ENCODE measurements around the gene SNAI3. TPM values are rescaled to one million over a fixed set of nuclear protein-coding genes. Genes with fewer than 3 reads are reported as not detected.

The SNAI3 gene
- total and polyA plus RNA-seq, 9 of the 15 experiments (the other 6 are each of a cell fraction or from before 2014, with no cell fraction given) = 0.04 to 4.1 (median 0.80) TPM; not detected in 1

- TSS peak; percentile 28 for BruUV-seq (replicated peaks)
- ChIA-PET POLR2A (interaction anchor here (1.1 to 3.3 kb wide), 2 partner anchors 10 to 64 kb away, joined by 3 to 12 read pairs; no protein-coding TSS in a partner anchor), CTCF (ENCODE audit: low intra/inter-chr PET ratio) (no interaction called here)
- in situ Hi-C loops (cut with MboI) = no loop called here
- H3K9me3 ChIP-seq (replicated peaks; ENCODE audit: control insufficient read depth, insufficient read depth, low read depth, low read length) = 0 out of 2 replicates have a peak, but pooled peaks cover 2% of the 10 kb centered on the region
- H3K36me3 ChIP-seq (ENCODE audit: control insufficient read depth, insufficient read depth, low read length) = peaks cover 94% of the 10 kb centered on the region
- no peaks in the 10 kb centered on the region; a peak in 1 of 5 replicates for H3K27me3 ChIP-seq (ENCODE audit: control insufficient read depth in 2 of 2, insufficient read depth in 2 of 2, low read length in 2 of 2)
- FAIRE-seq (no peak), DNase-seq (ENCODE audit: extremely low read depth in 1 of 4, low spot score in 3 of 4) (peak in 1 of 4 experiments; percentile 27), ATAC-seq (peak; percentile 9)
- WGBS (ENCODE audit: insufficient coverage, low coverage, missing lambda C conversion rate) = 90% methylated on average over 33 of the region's 42 CpGs
- no peak overlapping the region for H2AFZ ChIP-seq (ENCODE audit: low read depth, low read length)
- H3K27ac ChIP-seq (ENCODE audit: extremely low read depth, low read depth, low read length) = no peak overlapping the region
- H3K9me1 ChIP-seq (ENCODE audit: control insufficient read depth, insufficient read depth, low read length) = peaks cover 3% of the 10 kb centered on the region
- intact Hi-C loops (cut with micrococcal nuclease) = no loop called here
- peaks cover 17% of the 10 kb centered on the region; the same call in 1 of the 2 replicates for H4K20me1 ChIP-seq (replicated peaks; ENCODE audit: control insufficient read depth, insufficient read depth, low read length)
- no peak overlapping the region for H3K4me2 ChIP-seq (ENCODE audit: insufficient read depth, low read length)
- peaks cover 15% of the 10 kb centered on the region for H3K79me2 ChIP-seq (ENCODE audit: control insufficient read depth, insufficient read depth, low read length)
- H3K4me3 ChIP-seq = no peak overlapping the region
- H3K4me1 ChIP-seq (replicated peaks in 1 of 2; ENCODE audit: control insufficient read depth in 2 of 2, insufficient read depth in 2 of 2, low read length in 2 of 2) = peaks cover 0 to 67% of the 10 kb centered on the region in 2 experiments; a peak in 1 of 5 replicates
- H3K9ac ChIP-seq (ENCODE audit: insufficient read depth in 1 of 2, low read depth in 2 of 2, low read length in 2 of 2) = no peak overlapping the region
- TF ChIP-seq PATZ1 (CRISPR knock-in tag; IDR thresholded peaks at IDR 0.05; ENCODE audit: borderline replicate concordance) = no peak
- TF ChIP-seq FIP1L1 (IDR thresholded peaks at IDR 0.05; ENCODE audit: low read depth, low read length, poor library complexity, severe bottlenecking) = peak; percentile 8
- TF ChIP-seq HNRNPUL1 (IDR thresholded peaks at IDR 0.05; ENCODE audit: low read length) = no peak
- peak; percentile 44; the same call in 1 of the 2 replicates for TF ChIP-seq SUPT5H (IDR thresholded peaks at IDR 0.05)
- TF ChIP-seq MAX (CRISPR knock-in tag; IDR thresholded peaks at IDR 0.05) = no peak
- TF ChIP-seq ZNF75A (CRISPR knock-in tag; IDR thresholded peaks at IDR 0.05) = no peak
- TF ChIP-seq POLR2A (conservative IDR thresholded peaks at IDR 0.05) = peak; percentile 54
- TF ChIP-seq RBFOX2 (IDR thresholded peaks at IDR 0.05; ENCODE audit: low read depth, low read length) = 0 out of 2 replicates have a peak, but pooled peaks have one; percentile 20
- peak; percentile 18; the same call in 1 of the 2 replicates for TF ChIP-seq MYNN (IDR thresholded peaks at IDR 0.05)
- TF ChIP-seq MYNN (CRISPR knock-in tag; IDR thresholded peaks at IDR 0.05) = no peak
- no peak for TF ChIP-seq ZBTB11 (CRISPR knock-in tag; IDR thresholded peaks at IDR 0.05)
- peak; percentile 67 for TF ChIP-seq POLR2G (IDR thresholded peaks at IDR 0.05; ENCODE audit: low read depth, low read length)
- no peak for TF ChIP-seq MCM2 (IDR thresholded peaks at IDR 0.05; ENCODE audit: low read depth)
- TF ChIP-seq NFE2L1 (tag; IDR thresholded peaks at IDR 0.05; ENCODE audit: borderline replicate concordance, low read depth) = no peak
- peak; percentile 28 for TF ChIP-seq RBM22 (IDR thresholded peaks at IDR 0.05; ENCODE audit: low read depth, low read length, poor library complexity, severe bottlenecking)
Measured at GRCh38 chr16:88714420-88715302, 28.4 kb upstream of the SNAI3 start.

All from K562 (cell line).